ENCODE results near the gene OSBPL9. TPM values are rescaled to one million over a fixed set of nuclear protein-coding genes. Genes with fewer than 3 reads are reported as not detected.

The OSBPL9 gene
- total and polyA plus RNA-seq, 2 experiments from 2014 or later: 82.7 to 102 TPM

DNA sequence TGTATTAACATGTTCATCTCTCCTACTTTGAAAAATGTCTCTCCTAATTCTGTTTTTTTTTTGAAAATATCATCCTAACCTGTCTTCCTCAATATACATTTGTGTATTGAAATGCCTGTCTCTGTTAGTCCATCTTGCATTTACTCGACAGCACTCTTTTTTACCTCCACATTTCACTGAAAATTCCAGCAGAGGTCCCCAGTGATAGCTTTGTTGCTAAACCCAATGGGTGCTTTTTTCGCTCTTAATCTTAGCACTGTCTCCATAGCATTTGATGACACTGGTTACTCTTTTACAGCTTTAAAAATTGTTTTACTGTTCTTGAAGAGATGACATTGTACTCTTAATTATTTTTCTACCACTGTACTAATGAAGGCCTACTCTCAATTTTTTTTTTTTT is 10.8 kb downstream of the OSBPL9 start (continued):
- TF ChIP-seq CREB1 (CRISPR knock-in tag; IDR thresholded peaks at IDR 0.05; ENCODE audit: low read depth): no peak
- TF ChIP-seq EZH2 (IDR thresholded peaks at IDR 0.05; ENCODE audit: low read depth, unreplicated experiment): no peak
- TF ChIP-seq POLR2AphosphoS5 (IDR thresholded peaks at IDR 0.05; ENCODE audit: low read depth): no peak
- TF ChIP-seq, protein P1, sequence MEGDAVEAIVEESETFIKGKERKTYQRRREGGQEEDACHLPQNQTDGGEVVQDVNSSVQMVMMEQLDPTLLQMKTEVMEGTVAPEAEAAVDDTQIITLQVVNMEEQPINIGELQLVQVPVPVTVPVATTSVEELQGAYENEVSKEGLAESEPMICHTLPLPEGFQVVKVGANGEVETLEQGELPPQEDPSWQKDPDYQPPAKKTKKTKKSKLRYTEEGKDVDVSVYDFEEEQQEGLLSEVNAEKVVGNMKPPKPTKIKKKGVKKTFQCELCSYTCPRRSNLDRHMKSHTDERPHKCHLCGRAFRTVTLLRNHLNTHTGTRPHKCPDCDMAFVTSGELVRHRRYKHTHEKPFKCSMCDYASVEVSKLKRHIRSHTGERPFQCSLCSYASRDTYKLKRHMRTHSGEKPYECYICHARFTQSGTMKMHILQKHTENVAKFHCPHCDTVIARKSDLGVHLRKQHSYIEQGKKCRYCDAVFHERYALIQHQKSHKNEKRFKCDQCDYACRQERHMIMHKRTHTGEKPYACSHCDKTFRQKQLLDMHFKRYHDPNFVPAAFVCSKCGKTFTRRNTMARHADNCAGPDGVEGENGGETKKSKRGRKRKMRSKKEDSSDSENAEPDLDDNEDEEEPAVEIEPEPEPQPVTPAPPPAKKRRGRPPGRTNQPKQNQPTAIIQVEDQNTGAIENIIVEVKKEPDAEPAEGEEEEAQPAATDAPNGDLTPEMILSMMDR (conservative IDR thresholded peaks at IDR 0.05; ENCODE audit: low read depth in 2 of 2): peak; percentile 58 to 71

DNA sequence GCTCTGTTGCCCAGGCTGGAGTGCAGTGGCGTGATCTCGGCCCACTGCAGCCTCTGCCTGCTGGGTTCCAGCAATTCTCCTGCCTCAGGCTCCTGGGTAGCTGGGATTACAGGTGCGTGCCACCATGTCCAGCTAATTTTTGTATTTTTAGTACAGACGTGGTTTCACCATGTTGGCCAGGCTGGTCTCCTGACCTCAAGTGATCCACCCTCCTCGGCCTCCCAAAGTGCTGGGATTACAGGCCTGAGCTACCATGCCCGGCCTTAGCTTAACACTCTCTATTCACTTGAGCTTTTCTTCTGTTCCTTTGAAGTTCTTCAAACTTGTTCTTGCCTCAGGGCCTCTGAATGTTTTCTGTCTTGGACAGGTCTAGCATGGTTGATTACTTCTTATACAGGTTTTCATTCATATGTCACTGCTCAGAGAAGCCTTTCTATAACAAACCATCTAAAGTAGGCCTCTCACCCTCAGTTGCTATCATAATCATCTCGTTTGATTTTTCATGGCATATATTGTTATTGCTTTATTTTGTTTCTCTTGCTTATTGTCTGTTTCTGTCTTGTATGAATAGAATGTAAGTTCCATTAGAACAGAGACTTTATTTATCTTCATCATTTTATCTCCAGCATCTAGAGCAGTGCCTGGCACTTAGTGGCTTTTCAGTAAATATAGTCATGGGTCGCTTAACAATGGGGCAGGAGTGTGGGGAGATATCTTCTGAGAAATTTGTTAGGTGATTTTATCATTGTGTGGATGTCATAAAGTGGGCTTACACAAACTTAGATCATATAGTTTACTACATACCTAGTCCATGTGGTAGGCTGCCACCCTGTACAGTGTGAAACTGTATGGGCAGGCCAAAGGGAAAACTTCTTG is 12.1 kb downstream of the OSBPL9 start:
- peaks cover 2% of the 10 kb centered on the region; the same call in 2 of the 3 replicates for H3K4me1 Mint-ChIP-seq
- Histone ChIP-seq H3K4me1 (ENCODE audit: insufficient read depth) (peaks cover 5% of the 10 kb centered on the region; the same call in 1 of the 2 replicates), H3K79me2 (replicated peaks; ENCODE audit: insufficient read depth) (peaks cover 38% of the 10 kb centered on the region), H3K27ac (ENCODE audit: low read depth) (no peak overlapping the region), H4K20me1 (replicated peaks; ENCODE audit: insufficient read depth) (no peaks in the 10 kb centered on the region), H3K9me2 (ENCODE audit: insufficient read depth) (no peaks in the 10 kb centered on the region), H2AFZ (no peak overlapping the region), H3K36me3 (ENCODE audit: insufficient read depth) (no peaks in the 10 kb centered on the region), H3K27me3 (ENCODE audit: insufficient read depth) (no peaks in the 10 kb centered on the region), H3K4me3 (no peak overlapping the region), H3K4me2 (no peak overlapping the region), H3F3A (replicated peaks; ENCODE audit: low read depth) (no peaks in the 10 kb centered on the region)
- H3K4me3 Mint-ChIP-seq: no peak overlapping the region
- H3K27me3 Mint-ChIP-seq (ENCODE audit: insufficient read depth, low read depth, poor library complexity): no peaks in the 10 kb centered on the region
- no peaks in the 10 kb centered on the region for H3K9me3 Mint-ChIP-seq
- H3K36me3 Mint-ChIP-seq (ENCODE audit: low read depth): no peaks in the 10 kb centered on the region
- DNase-seq (ENCODE audit: low spot score) (no peak), ATAC-seq (no peak)
- H3K27ac Mint-ChIP-seq: no peak overlapping the region
- TF ChIP-seq JUNB (IDR thresholded peaks at IDR 0.05; ENCODE audit: unreplicated experiment): no peak
- TF ChIP-seq STAT1 (IDR thresholded peaks at IDR 0.05; ENCODE audit: unreplicated experiment): no peak
- TF ChIP-seq POLR2AphosphoS5 (IDR thresholded peaks at IDR 0.05; ENCODE audit: low read depth): no peak
- TF ChIP-seq, protein P2, sequence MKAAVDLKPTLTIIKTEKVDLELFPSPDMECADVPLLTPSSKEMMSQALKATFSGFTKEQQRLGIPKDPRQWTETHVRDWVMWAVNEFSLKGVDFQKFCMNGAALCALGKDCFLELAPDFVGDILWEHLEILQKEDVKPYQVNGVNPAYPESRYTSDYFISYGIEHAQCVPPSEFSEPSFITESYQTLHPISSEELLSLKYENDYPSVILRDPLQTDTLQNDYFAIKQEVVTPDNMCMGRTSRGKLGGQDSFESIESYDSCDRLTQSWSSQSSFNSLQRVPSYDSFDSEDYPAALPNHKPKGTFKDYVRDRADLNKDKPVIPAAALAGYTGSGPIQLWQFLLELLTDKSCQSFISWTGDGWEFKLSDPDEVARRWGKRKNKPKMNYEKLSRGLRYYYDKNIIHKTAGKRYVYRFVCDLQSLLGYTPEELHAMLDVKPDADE (IDR thresholded peaks at IDR 0.05): no peak
- no peak for TF ChIP-seq NANOG (IDR thresholded peaks at IDR 0.05; ENCODE audit: borderline replicate concordance)
- TF ChIP-seq EZH2 (IDR thresholded peaks at IDR 0.05; ENCODE audit: low read depth, unreplicated experiment): no peak
- TF ChIP-seq EZH2phosphoT487 (IDR thresholded peaks at IDR 0.05; ENCODE audit: unreplicated experiment): no peak
- TF ChIP-seq ZNF331 (CRISPR knock-in tag; IDR thresholded peaks at IDR 0.05; ENCODE audit: low read depth): no peak
- TF ChIP-seq, protein P1 (conservative IDR thresholded peaks at IDR 0.05; ENCODE audit: low read depth in 2 of 2): no peak
- TF ChIP-seq ZNF114 (CRISPR knock-in tag; IDR thresholded peaks at IDR 0.05): no peak
- TF ChIP-seq, protein P3, sequence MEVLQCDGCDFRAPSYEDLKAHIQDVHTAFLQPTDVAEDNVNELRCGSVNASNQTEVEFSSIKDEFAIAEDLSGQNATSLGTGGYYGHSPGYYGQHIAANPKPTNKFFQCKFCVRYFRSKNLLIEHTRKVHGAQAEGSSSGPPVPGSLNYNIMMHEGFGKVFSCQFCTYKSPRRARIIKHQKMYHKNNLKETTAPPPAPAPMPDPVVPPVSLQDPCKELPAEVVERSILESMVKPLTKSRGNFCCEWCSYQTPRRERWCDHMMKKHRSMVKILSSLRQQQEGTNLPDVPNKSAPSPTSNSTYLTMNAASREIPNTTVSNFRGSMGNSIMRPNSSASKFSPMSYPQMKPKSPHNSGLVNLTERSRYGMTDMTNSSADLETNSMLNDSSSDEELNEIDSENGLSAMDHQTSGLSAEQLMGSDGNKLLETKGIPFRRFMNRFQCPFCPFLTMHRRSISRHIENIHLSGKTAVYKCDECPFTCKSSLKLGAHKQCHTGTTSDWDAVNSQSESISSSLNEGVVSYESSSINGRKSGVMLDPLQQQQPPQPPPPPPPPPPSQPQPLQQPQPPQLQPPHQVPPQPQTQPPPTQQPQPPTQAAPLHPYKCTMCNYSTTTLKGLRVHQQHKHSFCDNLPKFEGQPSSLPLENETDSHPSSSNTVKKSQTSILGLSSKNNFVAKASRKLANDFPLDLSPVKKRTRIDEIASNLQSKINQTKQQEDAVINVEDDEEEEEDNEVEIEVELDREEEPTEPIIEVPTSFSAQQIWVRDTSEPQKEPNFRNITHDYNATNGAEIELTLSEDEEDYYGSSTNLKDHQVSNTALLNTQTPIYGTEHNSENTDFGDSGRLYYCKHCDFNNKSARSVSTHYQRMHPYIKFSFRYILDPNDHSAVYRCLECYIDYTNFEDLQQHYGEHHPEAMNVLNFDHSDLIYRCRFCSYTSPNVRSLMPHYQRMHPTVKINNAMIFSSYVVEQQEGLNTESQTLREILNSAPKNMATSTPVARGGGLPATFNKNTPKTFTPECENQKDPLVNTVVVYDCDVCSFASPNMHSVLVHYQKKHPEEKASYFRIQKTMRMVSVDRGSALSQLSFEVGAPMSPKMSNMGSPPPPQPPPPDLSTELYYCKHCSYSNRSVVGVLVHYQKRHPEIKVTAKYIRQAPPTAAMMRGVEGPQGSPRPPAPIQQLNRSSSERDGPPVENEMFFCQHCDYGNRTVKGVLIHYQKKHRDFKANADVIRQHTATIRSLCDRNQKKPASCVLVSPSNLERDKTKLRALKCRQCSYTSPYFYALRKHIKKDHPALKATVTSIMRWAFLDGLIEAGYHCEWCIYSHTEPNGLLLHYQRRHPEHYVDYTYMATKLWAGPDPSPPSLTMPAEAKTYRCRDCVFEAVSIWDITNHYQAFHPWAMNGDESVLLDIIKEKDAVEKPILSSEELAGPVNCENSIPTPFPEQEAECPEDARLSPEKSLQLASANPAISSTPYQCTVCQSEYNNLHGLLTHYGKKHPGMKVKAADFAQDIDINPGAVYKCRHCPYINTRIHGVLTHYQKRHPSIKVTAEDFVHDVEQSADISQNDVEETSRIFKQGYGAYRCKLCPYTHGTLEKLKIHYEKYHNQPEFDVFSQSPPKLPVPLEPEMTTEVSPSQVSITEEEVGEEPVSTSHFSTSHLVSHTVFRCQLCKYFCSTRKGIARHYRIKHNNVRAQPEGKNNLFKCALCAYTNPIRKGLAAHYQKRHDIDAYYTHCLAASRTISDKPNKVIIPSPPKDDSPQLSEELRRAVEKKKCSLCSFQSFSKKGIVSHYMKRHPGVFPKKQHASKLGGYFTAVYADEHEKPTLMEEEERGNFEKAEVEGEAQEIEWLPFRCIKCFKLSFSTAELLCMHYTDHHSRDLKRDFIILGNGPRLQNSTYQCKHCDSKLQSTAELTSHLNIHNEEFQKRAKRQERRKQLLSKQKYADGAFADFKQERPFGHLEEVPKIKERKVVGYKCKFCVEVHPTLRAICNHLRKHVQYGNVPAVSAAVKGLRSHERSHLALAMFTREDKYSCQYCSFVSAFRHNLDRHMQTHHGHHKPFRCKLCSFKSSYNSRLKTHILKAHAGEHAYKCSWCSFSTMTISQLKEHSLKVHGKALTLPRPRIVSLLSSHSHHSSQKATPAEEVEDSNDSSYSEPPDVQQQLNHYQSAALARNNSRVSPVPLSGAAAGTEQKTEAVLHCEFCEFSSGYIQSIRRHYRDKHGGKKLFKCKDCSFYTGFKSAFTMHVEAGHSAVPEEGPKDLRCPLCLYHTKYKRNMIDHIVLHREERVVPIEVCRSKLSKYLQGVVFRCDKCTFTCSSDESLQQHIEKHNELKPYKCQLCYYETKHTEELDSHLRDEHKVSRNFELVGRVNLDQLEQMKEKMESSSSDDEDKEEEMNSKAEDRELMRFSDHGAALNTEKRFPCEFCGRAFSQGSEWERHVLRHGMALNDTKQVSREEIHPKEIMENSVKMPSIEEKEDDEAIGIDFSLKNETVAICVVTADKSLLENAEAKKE (CRISPR knock-in tag; IDR thresholded peaks at IDR 0.05): no peak
- no peak for TF ChIP-seq CREB1 (CRISPR knock-in tag; IDR thresholded peaks at IDR 0.05; ENCODE audit: low read depth)
